Metanephros (tissue), 1 donor: ENCODE results near the gene GGA3. TPM values are rescaled to one million over a fixed set of nuclear protein-coding genes. Genes with fewer than 3 reads are reported as not detected.

Source experiments
- total RNA-seq: library from RNA; depleted of rRNA; stranded (reverse); fragments of >200 nt; gene quantifications from one replicate; pipeline ENCODE4 v1.2.3, GENCODE V29; 2014

The GGA3 gene
- 25.7 TPM for total RNA-seq

GRCh38 chr17:75261336-75262111 is at the start of gene GGA3, which contains the start of gene MRPS7:
TSS of gene GGA3 (minus strand) at chr17:75261606. CDS start at chr17:75261587, 19 bp downstream.
TSS of gene MRPS7 (plus strand) at chr17:75261879. CDS start at chr17:75261901, 22 bp downstream.

GRCh38 chr17:75289115-75289831 is 27.9 kb upstream of the GGA3 start, which contains the start of gene SLC25A19:
TSS of gene SLC25A19 (minus strand) at chr17:75289433. CDS start at chr17:75286764, 2,669 bp downstream.

GRCh38 chr17:75270966-75271232 is 9.5 kb upstream of the GGA3 start, which contains the start of gene MIF4GD:
TSS of gene MIF4GD (minus strand) at chr17:75271231. CDS start at chr17:75270195, 1,036 bp downstream.

GRCh38 chr17:75205037-75205792 is 56.2 kb downstream of the GGA3 start, which contains the start of gene NUP85:
TSS of gene NUP85 (plus strand) at chr17:75205679. CDS start at chr17:75205762, 83 bp downstream.

Other genes starting within 250 kb of the GGA3 start
- gene MRPL58, start 248.9 kb downstream of the GGA3 start, total RNA-seq = 40.1 TPM
- gene ATP5PD, start 214.6 kb downstream of the GGA3 start, total RNA-seq = 237 TPM
- gene KCTD2, start 214.4 kb downstream of the GGA3 start, total RNA-seq = 18.5 TPM
- 62.5 TPM for gene SLC16A5, start 173.7 kb downstream of the GGA3 start, total RNA-seq
- 9.2 TPM for gene ARMC7, start 151.6 kb downstream of the GGA3 start, total RNA-seq
- gene NT5C, start 129.9 kb downstream of the GGA3 start, total RNA-seq = 72.2 TPM
- gene JPT1, start 107.1 kb downstream of the GGA3 start, total RNA-seq = 53.8 TPM
- 209 TPM for gene SUMO2, start 78.6 kb downstream of the GGA3 start, total RNA-seq
- 49.2 TPM for gene NUP85, start 55.9 kb downstream of the GGA3 start, total RNA-seq
- 48.6 TPM for gene MRPS7, start 273 bp upstream of the GGA3 start, total RNA-seq
- gene MIF4GD, start 9.6 kb upstream of the GGA3 start, total RNA-seq = 16.1 TPM
- 8.6 TPM for gene SLC25A19, start 27.8 kb upstream of the GGA3 start, total RNA-seq
- gene GRB2, start 144.1 kb upstream of the GGA3 start, total RNA-seq = 96.6 TPM
- gene TMEM94, start 195.0 kb upstream of the GGA3 start, total RNA-seq = 96.0 TPM